ENCODE results near the gene LRCH1. TPM values are rescaled to one million over a fixed set of nuclear protein-coding genes. Genes with fewer than 3 reads are reported as not detected.
"Not testable (repeated sequence)": the region's sequence is repeated elsewhere in the genome, so short reads cannot be mapped to it uniquely, and the experiment has no call there.

Gene LRCH1
- total RNA-seq, 1 donor from 2014 or later, result 13.1 TPM

GRCh38 chr13:46753917-46754316 lies 200.9 kb downstream of the LRCH1 start:
- TF ChIP-seq CTCF (IDR thresholded peaks at IDR 0.05; ENCODE audit: borderline replicate concordance), result no peak
- H3K27ac ChIP-seq (replicated peaks), result no peak overlapping the region
- no peak for DNase-seq
- H3K27me3 ChIP-seq (ENCODE audit: low read depth), result no peaks in the 10 kb centered on the region
- H3K36me3 ChIP-seq, result peaks cover 19% of the 10 kb centered on the region
- H3K4me3 ChIP-seq, result no peak overlapping the region
- H3K4me1 ChIP-seq, result peaks cover 15% of the 10 kb centered on the region
- no peaks in the 10 kb centered on the region for H3K9me3 ChIP-seq (replicated peaks)
- intact Hi-C loops (cut with micrococcal nuclease), result no loop called here

GRCh38 chr13:46754812-46755211 lies 201.8 kb downstream of the LRCH1 start:
- H3K4me3 ChIP-seq, result no peak overlapping the region
- H3K4me1 ChIP-seq, result peaks cover 11% of the 10 kb centered on the region
- no peaks in the 10 kb centered on the region for H3K27me3 ChIP-seq (ENCODE audit: low read depth)
- H3K27ac ChIP-seq (replicated peaks), result no peak overlapping the region
- H3K9me3 ChIP-seq (replicated peaks), result no peaks in the 10 kb centered on the region
- no peak for TF ChIP-seq CTCF (IDR thresholded peaks at IDR 0.05; ENCODE audit: borderline replicate concordance)
- DNase-seq, result no peak
- intact Hi-C loops (cut with micrococcal nuclease), result no loop called here
- peaks cover 17% of the 10 kb centered on the region for H3K36me3 ChIP-seq

- H3K4me3 ChIP-seq; intact Hi-C loops (cut with micrococcal nuclease); H3K4me1 ChIP-seq; DNase-seq; H3K27ac ChIP-seq (replicated peaks); H3K9me3 ChIP-seq (replicated peaks); H3K27me3 ChIP-seq (ENCODE audit: low read depth): not testable (repeated sequence)
- peaks cover 14% of the 10 kb centered on the region for H3K36me3 ChIP-seq
These were observed 202.5 kb downstream of the LRCH1 start for GRCh38 chr13:46755508-46755907.

- H3K4me3 ChIP-seq, result no peak overlapping the region
- H3K4me1 ChIP-seq, result peaks cover 2% of the 10 kb centered on the region
- H3K36me3 ChIP-seq, result no peaks in the 10 kb centered on the region
- no peaks in the 10 kb centered on the region for H3K9me3 ChIP-seq (replicated peaks)
- no peak for TF ChIP-seq CTCF (IDR thresholded peaks at IDR 0.05; ENCODE audit: borderline replicate concordance)
- intact Hi-C loops (cut with micrococcal nuclease), result no loop called here
- H3K27me3 ChIP-seq (ENCODE audit: low read depth), result no peaks in the 10 kb centered on the region
- H3K27ac ChIP-seq (replicated peaks), result no peak overlapping the region
- no peak for DNase-seq
These were observed 204.0 kb downstream of the LRCH1 start for GRCh38 chr13:46756977-46757376.

GRCh38 chr13:46757640-46758039 lies 204.7 kb downstream of the LRCH1 start:
- Histone ChIP-seq H3K9me3 (replicated peaks) (no peaks in the 10 kb centered on the region), H3K4me3 (no peak overlapping the region), H3K4me1 (no peaks in the 10 kb centered on the region), H3K27ac (replicated peaks) (no peak overlapping the region), H3K27me3 (ENCODE audit: low read depth) (no peaks in the 10 kb centered on the region), H3K36me3 (no peaks in the 10 kb centered on the region)
- TF ChIP-seq CTCF (IDR thresholded peaks at IDR 0.05; ENCODE audit: borderline replicate concordance), result no peak
- no peak for DNase-seq
- intact Hi-C loops (cut with micrococcal nuclease), result no loop called here

GRCh38 chr13:46759846-46760245 lies 206.9 kb downstream of the LRCH1 start:
- intact Hi-C loops (cut with micrococcal nuclease), result no loop called here
- TF ChIP-seq CTCF (IDR thresholded peaks at IDR 0.05; ENCODE audit: borderline replicate concordance), result no peak

More at GRCh38 chr13:46759846-46760245, 206.9 kb downstream of the LRCH1 start:
- H3K4me1 ChIP-seq, result no peaks in the 10 kb centered on the region
- no peaks in the 10 kb centered on the region for H3K27me3 ChIP-seq (ENCODE audit: low read depth)
- no peaks in the 10 kb centered on the region for H3K36me3 ChIP-seq
- no peaks in the 10 kb centered on the region for H3K9me3 ChIP-seq (replicated peaks)
- H3K27ac ChIP-seq (replicated peaks), result no peak overlapping the region
- DNase-seq, result no peak
- no peak overlapping the region for H3K4me3 ChIP-seq

All from left ventricle myocardium inferior (tissue), 1 donor.